ENCODE measurements around the gene CDS1. TPM values are rescaled to one million over a fixed set of nuclear protein-coding genes. Genes with fewer than 3 reads are reported as not detected.
A peak's percentile ranks its signal among the peaks of the same experiment; 100 is the strongest.
"Not testable (repeated sequence)": the region's sequence is repeated elsewhere in the genome, so short reads cannot be mapped to it uniquely, and the experiment has no call there.

The CDS1 gene
- total RNA-seq = 40.2 TPM

- DNase-seq (ENCODE audit: low spot score) = peak; percentile 51
Observed at GRCh38 chr4:84582988-84583875, at the start of gene CDS1. Gene CDS1 (plus strand): TSS chr4:84583127. CDS start chr4:84583402, 275 bp downstream.

GRCh38 chr4:84535901-84536300 lies 47.0 kb upstream of the CDS1 start:
- DNase-seq (ENCODE audit: low spot score) = no peak

GRCh38 chr4:84545093-84545492 lies 37.8 kb upstream of the CDS1 start:
- DNase-seq (ENCODE audit: low spot score) = no peak

GRCh38 chr4:84547211-84547610 lies 35.7 kb upstream of the CDS1 start:
- no peak for DNase-seq (ENCODE audit: low spot score)

- not testable (repeated sequence) for DNase-seq (ENCODE audit: low spot score)
Observed at GRCh38 chr4:84549191-84549590, 33.7 kb upstream of the CDS1 start.

GRCh38 chr4:84562156-84562555 lies 20.8 kb upstream of the CDS1 start:
- no peak for DNase-seq (ENCODE audit: low spot score)

GRCh38 chr4:84563002-84563401 lies 19.9 kb upstream of the CDS1 start:
- no peak for DNase-seq (ENCODE audit: low spot score)

GRCh38 chr4:84565951-84566350 lies 17.0 kb upstream of the CDS1 start:
- no peak for DNase-seq (ENCODE audit: low spot score)

GRCh38 chr4:84568496-84568895 lies 14.4 kb upstream of the CDS1 start:
- DNase-seq (ENCODE audit: low spot score) = no peak

- DNase-seq (ENCODE audit: low spot score) = no peak
Observed at GRCh38 chr4:84569009-84569408, 13.9 kb upstream of the CDS1 start.

- DNase-seq (ENCODE audit: low spot score) = no peak
Observed at GRCh38 chr4:84573385-84574068, 9.4 kb upstream of the CDS1 start.

- DNase-seq (ENCODE audit: low spot score) = no peak
Observed at GRCh38 chr4:84574069-84574720, 8.7 kb upstream of the CDS1 start.

GRCh38 chr4:84578540-84579402 lies 4.2 kb upstream of the CDS1 start:
- no peak for DNase-seq (ENCODE audit: low spot score)

- DNase-seq (ENCODE audit: low spot score) = no peak
Observed at GRCh38 chr4:84579403-84579776, 3.5 kb upstream of the CDS1 start.

- peak; percentile 93 for DNase-seq (ENCODE audit: low spot score)
Observed at GRCh38 chr4:84582302-84582987, 482 bp upstream of the CDS1 start.

- no peak for DNase-seq (ENCODE audit: low spot score)
Observed at GRCh38 chr4:84583876-84584380, 1.0 kb downstream of the CDS1 start.

- DNase-seq (ENCODE audit: low spot score) = no peak
Observed at GRCh38 chr4:84585251-84585650, 2.3 kb downstream of the CDS1 start.

GRCh38 chr4:84594724-84595123 lies 11.8 kb downstream of the CDS1 start:
- DNase-seq (ENCODE audit: low spot score) = no peak

GRCh38 chr4:84596826-84597225 lies 13.9 kb downstream of the CDS1 start:
- DNase-seq (ENCODE audit: low spot score) = no peak

- DNase-seq (ENCODE audit: low spot score) = no peak
Observed at GRCh38 chr4:84597450-84597849, 14.5 kb downstream of the CDS1 start.

GRCh38 chr4:84606645-84607044 lies 23.7 kb downstream of the CDS1 start:
- DNase-seq (ENCODE audit: low spot score) = no peak
